HepG2 (cell line): Measurements from ENCODE around the gene ARPC1B. TPM values are rescaled to one million over a fixed set of nuclear protein-coding genes. Genes with fewer than 3 reads are reported as not detected.
A peak's percentile ranks its signal among the peaks of the same experiment; 100 is the strongest.

ENCODE experiments used
- GATAD1 ChIP-seq: IDR thresholded peaks from 2 replicates; pipeline ENCODE4 v1.6.1; 2016; ENCODE audit warnings: missing genetic modification reagents, missing compliant biosample characterization
- HOXA5 ChIP-seq: sonication (generic); formaldehyde crosslinking; IDR thresholded peaks from 2 replicates; pipeline ENCODE4 v1.4.0; 2020; ENCODE audit warnings: missing genetic modification reagents
- IRF9 ChIP-seq: sonication (generic); formaldehyde crosslinking; IDR thresholded peaks from 2 replicates; pipeline ENCODE4 v1.8.0; 2022; ENCODE audit warnings: missing genetic modification reagents, mild to moderate bottlenecking, borderline replicate concordance
- PATZ1 ChIP-seq: sonication (generic); formaldehyde crosslinking; IDR thresholded peaks from 2 replicates; pipeline ENCODE4 v1.4.0; 2020; ENCODE audit warnings: missing genetic modification reagents
- SYNCRIP ChIP-seq: fragments of 200-400 bp; formaldehyde crosslinking; IDR thresholded peaks from 2 replicates; pipeline ENCODE4 v1.6.1; 2018; ENCODE audit warnings: mild to moderate bottlenecking, low read depth, low read length; ENCODE audit not compliant: insufficient read depth
- TBP ChIP-seq: sonication (generic); formaldehyde crosslinking; IDR thresholded peaks from 2 replicates; pipeline ENCODE4 v1.5.0; 2020; ENCODE audit warnings: missing genetic modification reagents
- TBX2 ChIP-seq: sonication (generic); formaldehyde crosslinking; IDR thresholded peaks from 2 replicates; pipeline ENCODE4 v1.5.0; 2020; ENCODE audit warnings: missing genetic modification reagents, mild to moderate bottlenecking, borderline replicate concordance
- TCF12 ChIP-seq, 2 experiments: fragments of 450-650 bp in 1 of 2; sonication (generic) in 1 of 2; formaldehyde crosslinking in 1 of 2; IDR thresholded peaks; 2 replicates each; pipeline versions ENCODE4 v1.6.1 to v1.8.0; 2017 to 2022; ENCODE audit warnings: antibody characterized with exemption in 1 of 2, mild to moderate bottlenecking in 1 of 2, missing genetic modification reagents in 1 of 2, moderate library complexity in 1 of 2
- TEAD3 ChIP-seq: optimal IDR thresholded peaks from 2 replicates; pipeline ENCODE3; 2016; ENCODE audit warnings: borderline replicate concordance
- TGIF2 ChIP-seq: IDR thresholded peaks from 2 replicates; pipeline ENCODE4 v1.6.1; 2016; ENCODE audit warnings: control low read depth, missing compliant biosample characterization
- ZNF263 ChIP-seq: sonication (generic); formaldehyde crosslinking; IDR thresholded peaks from 2 replicates; pipeline ENCODE4 v1.4.0; 2020; ENCODE audit warnings: missing genetic modification reagents
- ZNF264 ChIP-seq: sonication (generic); formaldehyde crosslinking; IDR thresholded peaks from 2 replicates; pipeline ENCODE4 v1.4.0; 2020; ENCODE audit warnings: missing genetic modification reagents
- ZNF280D ChIP-seq: sonication (generic); formaldehyde crosslinking; IDR thresholded peaks from 2 replicates; pipeline ENCODE4 v1.5.1; 2020; ENCODE audit warnings: mild to moderate bottlenecking, missing genetic modification reagents
- ZNF367 ChIP-seq: sonication (generic); formaldehyde crosslinking; IDR thresholded peaks from 2 replicates; pipeline ENCODE4 v1.4.0; 2020; ENCODE audit warnings: missing genetic modification reagents, borderline replicate concordance
- ZNF430 ChIP-seq: sonication (generic); formaldehyde crosslinking; IDR thresholded peaks from 2 replicates; pipeline ENCODE4 v1.9.0; 2021; ENCODE audit warnings: mild to moderate bottlenecking, missing genetic modification reagents
- ZNF510 ChIP-seq: sonication (generic); formaldehyde crosslinking; IDR thresholded peaks from 2 replicates; pipeline ENCODE4 v1.4.0; 2020; ENCODE audit warnings: low read depth, mild to moderate bottlenecking, missing genetic modification reagents
- polyA plus RNA-seq, 8 experiments: library from polyadenylated mRNA; depleted of rRNA in 3 of 8; stranded (reverse) in 7 of 8; unstranded in 1 of 8; fragments of >200 nt; fragmentation: Illumina TruSeq in 4 of 8; extraction: Trizol in 4 of 8; gene quantifications; 2 replicates each; pipeline versions ENCODE4 v1.2.1 to v1.2.3, GENCODE V29; 2011 to 2016; ENCODE audit warnings: low read depth in 4 of 8, missing spikeins in 1 of 8, mixed read lengths in 1 of 8; ENCODE audit not compliant: insufficient read depth in 1 of 8
- total RNA-seq, 5 experiments: library from RNA; depleted of rRNA; stranded (reverse); fragments of >200 nt; fragmentation: Illumina TruSeq; extraction: Trizol; gene quantifications; 2 replicates each; pipeline ENCODE4 v1.2.3, GENCODE V29; 2016; ENCODE audit warnings: low read depth in 1 of 5
- TF ChIP-seq, protein P1 (sequence below): sonication (generic); formaldehyde crosslinking; IDR thresholded peaks from 2 replicates; pipeline ENCODE4 v1.5.0; 2020; ENCODE audit warnings: mild to moderate bottlenecking, missing genetic modification reagents, borderline replicate concordance

The ARPC1B gene
- total and polyA plus RNA-seq, 2 of the 13 experiments (the other 11 are each of a cell fraction or from before 2014, with no cell fraction given), result 72.9 to 89.1 TPM

DNA sequence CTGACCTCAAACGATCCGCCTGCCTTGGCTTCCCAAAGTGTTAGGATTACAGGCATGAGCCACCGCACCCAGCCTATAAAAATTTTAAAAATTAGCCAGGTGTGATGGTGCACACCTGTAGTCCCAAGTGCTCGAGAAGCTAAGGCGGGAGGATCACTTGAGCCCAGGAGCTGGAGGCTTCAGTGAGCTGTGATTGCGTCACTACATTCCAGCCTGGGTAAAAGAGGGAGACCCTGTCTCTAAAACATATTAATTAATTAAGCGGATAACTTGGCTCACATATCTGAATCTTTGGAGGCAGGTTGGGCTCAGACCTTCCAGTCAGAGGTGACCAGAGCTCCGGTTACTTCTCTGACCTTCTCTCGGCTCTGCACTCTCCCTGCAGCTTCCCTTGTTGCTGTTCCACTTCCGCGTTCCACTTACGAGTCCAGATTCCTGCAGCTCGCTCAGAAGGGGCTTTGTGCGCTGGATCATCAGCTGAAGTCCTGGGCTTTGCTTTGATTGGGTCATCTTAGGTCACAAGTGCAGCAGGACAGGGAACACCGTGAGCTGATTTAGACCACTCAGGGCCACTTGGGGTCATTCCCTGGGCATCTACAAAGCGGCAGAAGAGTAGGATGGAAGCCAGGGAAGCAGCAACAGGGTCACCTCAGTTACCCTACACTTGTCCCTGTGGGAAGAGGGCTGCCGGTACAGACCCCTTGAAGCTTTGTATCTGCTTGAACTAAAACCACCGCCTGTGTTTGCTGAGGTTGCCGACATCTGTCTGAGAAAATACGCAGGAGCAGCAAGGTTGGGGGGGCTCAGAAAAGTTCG is 2.0 kb upstream of the ARPC1B start (continued):
- TF ChIP-seq TGIF2 (CRISPR knock-in tag), result peak; percentile 58; the same call in 1 of the 2 replicates
- TF ChIP-seq, protein P1, sequence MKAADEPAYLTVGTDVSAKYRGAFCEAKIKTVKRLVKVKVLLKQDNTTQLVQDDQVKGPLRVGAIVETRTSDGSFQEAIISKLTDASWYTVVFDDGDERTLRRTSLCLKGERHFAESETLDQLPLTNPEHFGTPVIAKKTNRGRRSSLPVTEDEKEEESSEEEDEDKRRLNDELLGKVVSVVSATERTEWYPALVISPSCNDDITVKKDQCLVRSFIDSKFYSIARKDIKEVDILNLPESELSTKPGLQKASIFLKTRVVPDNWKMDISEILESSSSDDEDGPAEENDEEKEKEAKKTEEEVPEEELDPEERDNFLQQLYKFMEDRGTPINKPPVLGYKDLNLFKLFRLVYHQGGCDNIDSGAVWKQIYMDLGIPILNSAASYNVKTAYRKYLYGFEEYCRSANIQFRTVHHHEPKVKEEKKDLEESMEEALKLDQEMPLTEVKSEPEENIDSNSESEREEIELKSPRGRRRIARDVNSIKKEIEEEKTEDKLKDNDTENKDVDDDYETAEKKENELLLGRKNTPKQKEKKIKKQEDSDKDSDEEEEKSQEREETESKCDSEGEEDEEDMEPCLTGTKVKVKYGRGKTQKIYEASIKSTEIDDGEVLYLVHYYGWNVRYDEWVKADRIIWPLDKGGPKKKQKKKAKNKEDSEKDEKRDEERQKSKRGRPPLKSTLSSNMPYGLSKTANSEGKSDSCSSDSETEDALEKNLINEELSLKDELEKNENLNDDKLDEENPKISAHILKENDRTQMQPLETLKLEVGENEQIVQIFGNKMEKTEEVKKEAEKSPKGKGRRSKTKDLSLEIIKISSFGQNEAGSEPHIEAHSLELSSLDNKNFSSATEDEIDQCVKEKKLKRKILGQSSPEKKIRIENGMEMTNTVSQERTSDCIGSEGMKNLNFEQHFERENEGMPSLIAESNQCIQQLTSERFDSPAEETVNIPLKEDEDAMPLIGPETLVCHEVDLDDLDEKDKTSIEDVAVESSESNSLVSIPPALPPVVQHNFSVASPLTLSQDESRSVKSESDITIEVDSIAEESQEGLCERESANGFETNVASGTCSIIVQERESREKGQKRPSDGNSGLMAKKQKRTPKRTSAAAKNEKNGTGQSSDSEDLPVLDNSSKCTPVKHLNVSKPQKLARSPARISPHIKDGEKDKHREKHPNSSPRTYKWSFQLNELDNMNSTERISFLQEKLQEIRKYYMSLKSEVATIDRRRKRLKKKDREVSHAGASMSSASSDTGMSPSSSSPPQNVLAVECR (CRISPR knock-in tag), result peak; percentile 91
- TF ChIP-seq IRF9 (CRISPR knock-in tag), result no peak; the same call in 1 of the 2 replicates
- no peak for TF ChIP-seq TBP (CRISPR knock-in tag)
- TF ChIP-seq ZNF263 (CRISPR knock-in tag), result 0 out of 2 replicates have a peak, but pooled peaks have one; percentile 25
- TF ChIP-seq TBX2, result no peak
- no peak for TF ChIP-seq ZNF510 (CRISPR knock-in tag)
- 0 out of 2 replicates have a peak, but pooled peaks have one; percentile 47 for TF ChIP-seq ZNF430 (CRISPR knock-in tag)
- TF ChIP-seq PATZ1 (CRISPR knock-in tag), result peak; percentile 70
- no peak for TF ChIP-seq HOXA5
- TF ChIP-seq SYNCRIP, result no peak
- no peak for TF ChIP-seq TCF12 (IDR thresholded peaks at IDR 0.05)
- no peak for TF ChIP-seq TCF12 (CRISPR knock-in tag; IDR thresholded peaks at IDR 0.05)
- TF ChIP-seq TEAD3 (CRISPR knock-in tag), result peak; percentile 100
- TF ChIP-seq ZNF264, result no peak
- TF ChIP-seq ZNF367 (CRISPR knock-in tag), result no peak
- TF ChIP-seq GATAD1 (CRISPR knock-in tag), result peak; percentile 45; the same call in 1 of the 2 replicates
- no peak for TF ChIP-seq ZNF280D (CRISPR knock-in tag)
